NCI-H1105 (cell line): ENCODE measurements around the gene GALE.
"Not testable (repeated sequence)": the region's sequence is repeated elsewhere in the genome, so short reads cannot be mapped to it uniquely, and the experiment has no call there.

Experiments
- DNase-seq: peaks from one replicate; lab custom pipeline; 2025; lab: John Stamatoyannopoulos, UW

GALE gene

GRCh38 chr1:23809751-23810171, 9.2 kb upstream of the GALE start:
- DNase-seq, result peak; percentile 45

DNA sequence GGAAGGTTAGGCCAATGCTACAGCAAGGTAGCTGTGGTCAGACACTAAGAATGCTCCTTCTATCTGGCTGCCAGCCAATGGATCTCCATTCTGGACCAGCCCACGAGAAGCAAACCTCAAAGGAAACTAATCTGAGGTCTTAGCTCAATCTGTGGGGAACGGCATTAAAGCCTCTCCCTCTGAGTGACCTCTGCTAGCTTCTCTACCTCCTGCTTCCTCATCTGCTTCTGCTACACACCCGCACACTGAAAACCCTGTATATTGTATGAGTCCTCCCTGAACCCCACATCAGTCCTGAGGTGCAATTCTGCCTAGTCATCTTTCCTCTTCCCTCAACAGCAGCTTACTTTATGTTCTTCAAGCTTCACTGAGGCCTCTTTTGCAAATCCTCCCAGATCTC, 6.9 kb upstream of the GALE start:
- DNase-seq, result no peak

- DNase-seq, result no peak
Measured at GRCh38 chr1:23806280-23806679, 5.7 kb upstream of the GALE start.

DNA sequence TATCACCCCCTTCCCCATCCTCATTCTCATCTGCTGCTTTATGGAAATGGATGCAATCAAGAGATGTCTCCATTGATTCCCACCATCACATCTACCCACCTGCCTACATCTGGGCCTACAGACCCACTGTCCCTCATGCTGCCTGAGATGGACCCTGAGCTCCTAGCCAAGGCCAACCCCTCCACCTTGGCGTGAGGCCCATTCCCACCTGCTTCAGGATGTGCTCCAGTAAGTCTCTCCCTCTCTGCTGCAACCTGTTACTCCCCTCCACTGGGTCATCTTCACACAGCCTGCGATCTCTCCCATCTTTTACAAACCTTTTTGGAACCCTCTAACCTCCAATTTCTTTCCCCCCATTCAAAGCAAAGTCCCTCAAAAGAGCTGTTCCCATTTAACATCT, 4.5 kb upstream of the GALE start:
- DNase-seq, result no peak

DNA sequence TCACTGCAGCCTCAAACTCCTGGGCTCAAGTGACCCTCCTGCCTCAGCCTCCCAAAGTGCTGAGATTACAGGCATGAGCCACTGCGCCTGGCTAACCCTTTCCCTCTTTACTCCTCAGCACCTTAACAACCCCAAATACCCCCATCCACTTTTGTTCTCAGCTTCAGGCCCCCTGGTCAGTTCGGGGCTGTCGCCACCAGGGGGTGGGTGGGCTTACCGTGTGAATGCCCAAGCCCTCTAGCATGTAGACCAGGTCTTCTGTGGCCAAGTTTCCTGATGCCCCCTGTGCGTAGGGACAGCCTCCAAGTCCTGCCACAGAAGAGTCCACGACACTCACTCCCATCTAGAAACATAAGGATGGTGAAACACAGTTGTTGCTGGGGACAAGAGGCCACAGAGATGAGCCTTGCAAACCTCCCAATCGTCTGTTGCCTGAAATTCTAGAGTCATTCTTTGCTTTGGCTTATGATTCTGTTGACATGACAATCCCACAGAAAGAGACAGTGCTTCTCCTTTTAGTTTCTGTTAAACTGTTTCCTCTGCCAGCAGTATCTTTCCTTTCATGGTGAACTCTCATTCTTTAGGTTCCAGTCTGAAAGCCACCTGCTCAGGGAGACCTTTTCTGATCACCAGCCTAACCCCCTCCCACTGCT, 3.8 kb upstream of the GALE start:
- no peak for DNase-seq

DNA sequence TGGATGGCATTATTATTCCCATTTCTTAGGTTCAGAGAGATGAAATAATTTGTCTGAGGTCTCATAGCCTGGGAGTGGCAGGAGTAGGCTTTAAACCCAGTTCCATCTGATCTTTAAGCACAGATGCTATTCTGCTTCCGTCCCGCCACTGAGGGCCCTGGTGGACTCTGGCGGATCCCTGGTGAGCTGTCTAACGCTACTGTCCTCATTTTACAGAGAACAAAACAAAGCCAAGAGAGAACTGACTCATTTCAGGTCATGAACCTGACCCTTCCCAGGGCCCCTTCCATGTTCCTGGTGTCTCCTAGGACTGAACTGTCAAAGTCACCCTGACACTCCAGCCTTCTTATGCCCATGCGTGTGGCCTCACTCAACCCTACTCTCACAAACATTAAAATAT, 3.1 kb upstream of the GALE start:
- no peak for DNase-seq

GRCh38 chr1:23802809-23803342, 2.3 kb upstream of the GALE start:
- DNase-seq, result not testable (repeated sequence)

DNA sequence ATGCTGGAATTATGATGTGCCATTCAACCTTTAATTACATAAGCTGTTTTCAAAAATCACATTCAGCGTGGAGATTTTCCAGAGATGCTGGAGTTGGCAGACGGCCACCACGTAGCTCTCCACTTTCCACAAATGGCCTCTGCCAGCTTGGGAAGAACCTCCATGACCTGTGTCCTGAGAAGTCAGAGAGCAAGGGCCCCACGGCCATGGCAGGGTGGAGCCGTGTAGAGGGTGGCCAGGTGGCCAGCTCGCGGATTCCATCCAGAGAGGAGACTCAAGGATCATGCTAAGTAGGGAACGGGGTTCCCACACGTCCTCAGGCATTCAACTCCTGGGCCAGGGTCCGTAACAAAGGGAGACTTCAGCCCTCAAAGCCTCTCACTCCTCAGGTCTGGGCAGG, 1.3 kb upstream of the GALE start:
- DNase-seq, result peak; percentile 21

GRCh38 chr1:23801338-23801748, 789 bp upstream of the GALE start:
- DNase-seq, result no peak

- no peak for DNase-seq
Measured at GRCh38 chr1:23799570-23800399, 769 bp downstream of the GALE start.

- no peak for DNase-seq
Measured at GRCh38 chr1:23799255-23799569, 1.3 kb downstream of the GALE start.

DNA sequence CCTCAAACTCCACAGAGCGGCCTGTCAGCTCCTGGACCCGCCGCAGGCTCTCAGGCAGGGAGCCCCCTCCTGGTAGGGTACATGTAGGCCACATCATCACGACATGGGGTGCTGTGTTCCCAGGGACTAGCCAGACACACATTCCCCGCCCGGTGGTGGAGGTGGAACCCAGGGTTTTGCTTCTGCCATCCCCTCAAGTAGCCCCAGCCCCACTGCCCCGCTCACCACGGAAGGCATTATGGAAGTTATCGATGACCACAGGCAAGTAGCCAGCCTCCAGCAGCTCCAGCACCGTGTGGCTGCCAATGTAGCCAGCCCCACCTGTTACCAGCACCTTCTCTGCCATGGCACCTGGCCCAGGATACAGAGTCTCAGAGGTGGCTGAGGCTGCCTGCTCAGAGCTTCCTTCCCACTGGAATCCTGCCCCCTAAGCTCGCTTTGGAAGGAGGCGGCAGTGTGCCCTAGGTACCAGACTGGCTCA, 1.9 kb downstream of the GALE start:
- DNase-seq, result no peak

DNA sequence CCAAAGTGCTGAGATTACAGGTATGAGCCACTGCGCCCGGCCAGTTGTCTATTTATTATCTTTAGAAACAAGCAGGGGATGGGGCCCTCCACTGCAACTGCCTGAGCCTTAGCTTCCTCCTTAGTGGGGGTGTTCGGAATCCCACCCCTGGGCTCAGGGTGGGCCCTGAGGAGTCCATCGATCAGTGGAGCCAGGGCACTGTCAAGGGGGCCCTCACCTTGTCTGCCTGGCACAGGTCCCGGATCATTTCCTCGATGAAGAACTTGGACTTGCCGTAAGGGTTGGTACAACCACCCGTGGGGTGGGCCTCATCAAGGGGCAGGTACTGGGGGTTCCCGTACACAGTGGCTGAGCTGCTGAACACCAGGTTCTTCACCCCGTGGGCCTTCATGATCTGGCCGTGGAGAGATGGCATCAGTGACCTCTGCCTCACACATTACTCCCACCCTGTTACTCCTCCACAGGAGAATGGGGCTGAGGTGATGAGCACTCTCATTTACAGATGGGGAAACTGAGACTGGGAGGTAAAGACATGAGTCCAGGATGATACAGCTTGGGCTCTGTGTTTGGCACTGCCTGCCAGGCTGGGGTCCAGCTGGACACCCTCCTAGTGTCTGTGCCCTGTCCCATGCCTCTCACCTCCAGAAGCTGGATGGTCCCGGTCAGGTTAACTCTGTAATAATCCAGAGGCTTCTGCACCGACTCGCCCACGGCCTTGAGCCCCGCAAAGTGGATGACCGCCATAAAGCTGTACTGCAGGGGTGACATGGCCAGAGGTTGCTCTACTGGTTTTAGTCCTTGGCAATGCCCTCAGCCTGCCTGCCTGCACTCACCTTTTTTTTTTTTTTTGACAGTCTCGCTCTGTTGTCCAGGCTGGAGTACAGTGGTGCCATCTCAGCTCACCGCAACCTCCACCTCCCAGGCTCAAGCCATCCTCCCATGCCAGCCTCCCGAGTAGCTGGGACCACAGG, 2.8 kb downstream of the GALE start:
- no peak for DNase-seq

- DNase-seq, result no peak
Measured at GRCh38 chr1:23796466-23797271, 3.9 kb downstream of the GALE start.

- DNase-seq, result no peak
Measured at GRCh38 chr1:23795676-23796465, 4.7 kb downstream of the GALE start.

DNA sequence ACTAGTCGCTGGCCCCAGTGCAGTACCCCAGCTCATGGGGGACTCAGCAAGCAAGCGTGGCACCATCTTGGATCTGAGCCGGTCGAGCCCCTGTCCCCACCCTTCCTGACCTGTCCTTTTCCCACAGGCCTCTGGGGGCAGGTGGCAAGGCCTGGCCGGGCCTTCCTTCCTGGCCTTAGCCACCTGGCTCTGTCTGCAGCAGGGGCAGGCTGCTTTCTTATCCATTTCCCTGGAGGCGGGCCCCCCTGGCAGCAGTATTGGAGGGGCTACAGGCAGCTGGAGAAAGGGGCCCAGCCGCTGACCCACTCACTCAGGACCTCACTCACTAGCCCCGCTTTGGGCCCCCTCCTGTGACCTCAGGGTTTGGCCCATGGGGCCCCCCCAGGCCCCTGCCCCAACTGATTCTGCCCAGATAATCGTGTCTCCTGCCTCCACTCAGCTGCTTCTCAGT, 5.8 kb downstream of the GALE start:
- not testable (repeated sequence) for DNase-seq

DNA sequence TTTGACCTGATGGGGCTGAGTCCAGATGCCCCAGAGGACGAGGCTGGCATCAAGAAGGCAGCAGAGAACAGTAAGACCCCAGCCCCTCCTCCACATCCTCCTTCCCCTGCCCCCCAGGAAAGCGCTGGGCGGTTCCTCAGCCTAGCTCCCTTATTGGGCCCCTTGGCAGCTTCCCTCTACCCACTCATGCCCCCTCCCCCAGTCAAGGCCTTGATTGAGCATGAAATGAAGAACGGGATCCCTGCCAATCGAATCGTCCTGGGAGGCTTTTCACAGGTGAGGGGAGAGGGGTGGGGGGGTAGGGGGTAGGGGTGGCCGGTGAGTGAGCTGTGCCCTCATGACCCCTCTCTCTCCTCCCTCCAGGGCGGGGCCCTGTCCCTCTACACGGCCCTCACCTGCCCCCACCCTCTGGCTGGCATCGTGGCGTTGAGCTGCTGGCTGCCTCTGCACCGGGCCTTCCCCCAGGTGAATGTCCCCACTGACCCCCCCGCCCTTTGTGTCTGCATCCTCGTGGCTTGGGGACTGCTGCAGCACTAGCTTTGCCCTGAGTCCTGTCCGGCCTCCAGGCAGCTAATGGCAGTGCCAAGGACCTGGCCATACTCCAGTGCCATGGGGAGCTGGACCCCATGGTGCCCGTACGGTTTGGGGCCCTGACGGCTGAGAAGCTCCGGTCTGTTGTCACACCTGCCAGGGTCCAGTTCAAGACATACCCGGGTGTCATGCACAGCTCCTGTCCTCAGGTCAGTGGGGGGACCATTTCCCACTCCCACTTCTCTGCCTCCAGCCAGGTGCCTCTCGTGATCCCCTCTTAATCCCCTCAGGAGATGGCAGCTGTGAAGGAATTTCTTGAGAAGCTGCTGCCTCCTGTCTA, 6.5 kb downstream of the GALE start:
- no peak for DNase-seq

GRCh38 chr1:23793018-23793781, 7.4 kb downstream of the GALE start:
- DNase-seq, result no peak
